NB4 (cell line): ENCODE measurements around the gene SNX25.

Experiments
- CTCF ChIP-seq: IDR thresholded peaks from one replicate; pipeline ENCODE4 v1.5.1; 2012; ENCODE audit warnings: low read depth, low read length
- MAX ChIP-seq: IDR thresholded peaks from 2 replicates; pipeline ENCODE4 v1.6.1; 2011; ENCODE audit warnings: low read depth, low read length
- MYC ChIP-seq: IDR thresholded peaks from 2 replicates; pipeline ENCODE4 v1.6.1; 2011; ENCODE audit warnings: low read depth, low read length
- POLR2A ChIP-seq: IDR thresholded peaks from 2 replicates; pipeline ENCODE4 v1.6.1; 2011; ENCODE audit warnings: mild to moderate bottlenecking; ENCODE audit not compliant: insufficient read length; ENCODE audit errors: extremely low read depth

DNA sequence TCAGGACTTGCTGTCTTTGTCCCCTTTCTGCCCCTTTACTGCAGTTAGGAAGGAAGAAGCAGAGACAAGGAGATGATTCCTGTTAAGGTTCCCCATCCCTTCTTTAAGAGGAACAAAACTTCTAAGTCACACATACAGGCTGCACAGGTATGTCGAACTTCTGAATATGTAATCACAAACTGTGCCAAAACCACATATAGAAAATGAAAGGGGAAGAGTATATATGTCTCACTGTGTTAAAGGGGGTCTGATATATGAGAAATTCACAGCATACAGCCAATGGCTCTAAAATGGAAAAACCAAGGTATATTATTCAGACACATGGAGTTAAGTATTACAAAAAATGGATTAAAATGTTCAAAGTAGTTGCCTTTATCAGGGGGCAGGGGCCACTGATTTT lies 17.3 kb upstream of the SNX25 start:
- no peak for TF ChIP-seq CTCF
- TF ChIP-seq MAX, result no peak
- no peak for TF ChIP-seq POLR2A
- TF ChIP-seq MYC, result no peak
